ENCODE measurements around the gene LRRC3C. TPM values are rescaled to one million over a fixed set of nuclear protein-coding genes. Genes with fewer than 3 reads are reported as not detected.

Gene LRRC3C
- total RNA-seq, 3 donors from 2014 or later: 1.2 TPM; not detected in 2

GRCh38 chr17:39939106-39939505 lies 11.6 kb downstream of the LRRC3C start:
- Histone ChIP-seq H3K36me3 (no peaks in the 10 kb centered on the region), H3K4me1 (no peaks in the 10 kb centered on the region), H3K27ac (no peak overlapping the region), H3K9me3 (no peaks in the 10 kb centered on the region), H3K27me3 (no peaks in the 10 kb centered on the region), H3K4me3 (no peak overlapping the region)
- no peak for DNase-seq (ENCODE audit: low spot score in 2 of 2)
- no peak for TF ChIP-seq CTCF (IDR thresholded peaks at IDR 0.05)
- no peak for TF ChIP-seq POLR2A (IDR thresholded peaks at IDR 0.05)
- TF ChIP-seq POLR2AphosphoS5 (IDR thresholded peaks at IDR 0.05): no peak
- intact Hi-C loops (cut with DNase I; ENCODE audit: low total_unique reads): no loop called here

- Histone ChIP-seq H3K4me3 (no peak overlapping the region), H3K36me3 (no peaks in the 10 kb centered on the region), H3K27me3 (no peaks in the 10 kb centered on the region), H3K4me1 (no peaks in the 10 kb centered on the region), H3K27ac (peak overlapping the region; percentile 45 to 80), H3K9me3 (no peaks in the 10 kb centered on the region)
- TF ChIP-seq CTCF (IDR thresholded peaks at IDR 0.05) (no peak), POLR2AphosphoS5 (IDR thresholded peaks at IDR 0.05) (no peak), POLR2A (IDR thresholded peaks at IDR 0.05) (no peak)
- intact Hi-C loops (cut with DNase I; ENCODE audit: low total_unique reads): no loop called here
- no peak for DNase-seq (ENCODE audit: low spot score in 2 of 2)
Observed at GRCh38 chr17:39939588-39940419, 12.3 kb downstream of the LRRC3C start.

GRCh38 chr17:39943702-39944392 lies 16.3 kb downstream of the LRRC3C start:
- intact Hi-C loops (cut with DNase I; ENCODE audit: low total_unique reads): no loop called here
- peak in 1 of 2 donors; percentile 58 for DNase-seq (ENCODE audit: low spot score in 2 of 2)
- Histone ChIP-seq H3K36me3 (no peaks in the 10 kb centered on the region), H3K4me1 (no peaks in the 10 kb centered on the region), H3K9me3 (no peaks in the 10 kb centered on the region), H3K4me3 (no peak overlapping the region), H3K27ac (peak overlapping the region; percentile 61 to 71), H3K27me3 (no peaks in the 10 kb centered on the region)
- TF ChIP-seq POLR2A (IDR thresholded peaks at IDR 0.05) (no peak), CTCF (IDR thresholded peaks at IDR 0.05) (no peak), POLR2AphosphoS5 (IDR thresholded peaks at IDR 0.05) (peak in 1 of 3 donors; percentile 26)

DNA sequence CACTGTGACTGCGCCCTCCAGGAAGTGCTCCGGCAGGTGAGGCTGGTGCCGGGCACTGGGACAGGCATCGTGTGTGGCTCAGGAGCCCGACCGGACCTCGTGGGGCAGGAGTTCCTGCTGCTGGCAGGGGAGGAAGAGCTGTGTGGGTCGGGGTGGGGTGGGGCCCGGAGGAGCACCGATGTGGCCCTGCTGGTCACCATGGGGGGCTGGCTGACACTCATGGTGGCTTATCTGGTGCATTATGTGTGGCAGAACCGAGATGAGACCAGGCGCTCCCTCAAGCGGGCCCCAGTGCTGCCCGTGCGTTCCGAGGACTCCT lies 16.8 kb downstream of the LRRC3C start:
- DNase-seq (ENCODE audit: low spot score in 2 of 2): no peak
- intact Hi-C loops (cut with DNase I; ENCODE audit: low total_unique reads): no loop called here
- TF ChIP-seq POLR2AphosphoS5 (IDR thresholded peaks at IDR 0.05): no peak
- TF ChIP-seq CTCF (IDR thresholded peaks at IDR 0.05): no peak
- no peak for TF ChIP-seq POLR2A (IDR thresholded peaks at IDR 0.05)
- H3K4me1 ChIP-seq: no peaks in the 10 kb centered on the region
- no peaks in the 10 kb centered on the region for H3K9me3 ChIP-seq
- no peaks in the 10 kb centered on the region for H3K36me3 ChIP-seq
- H3K27me3 ChIP-seq: no peaks in the 10 kb centered on the region
- no peak overlapping the region for H3K4me3 ChIP-seq
- H3K27ac ChIP-seq: peak overlapping the region; percentile 61 to 71
